HG02610 (cell line): ENCODE data around the gene SMPD3.
"Not testable (repeated sequence)": the region's sequence is repeated elsewhere in the genome, so short reads cannot be mapped to it uniquely, and the experiment has no call there.

Experiments
- ATAC-seq: cut with Tn5 transposase; IDR thresholded peaks from one replicate; pipeline ENCODE4 v1.9.1; 2021; ENCODE audit warnings: mild to moderate bottlenecking, moderate library complexity; ENCODE audit not compliant: unreplicated experiment

SMPD3 gene

DNA sequence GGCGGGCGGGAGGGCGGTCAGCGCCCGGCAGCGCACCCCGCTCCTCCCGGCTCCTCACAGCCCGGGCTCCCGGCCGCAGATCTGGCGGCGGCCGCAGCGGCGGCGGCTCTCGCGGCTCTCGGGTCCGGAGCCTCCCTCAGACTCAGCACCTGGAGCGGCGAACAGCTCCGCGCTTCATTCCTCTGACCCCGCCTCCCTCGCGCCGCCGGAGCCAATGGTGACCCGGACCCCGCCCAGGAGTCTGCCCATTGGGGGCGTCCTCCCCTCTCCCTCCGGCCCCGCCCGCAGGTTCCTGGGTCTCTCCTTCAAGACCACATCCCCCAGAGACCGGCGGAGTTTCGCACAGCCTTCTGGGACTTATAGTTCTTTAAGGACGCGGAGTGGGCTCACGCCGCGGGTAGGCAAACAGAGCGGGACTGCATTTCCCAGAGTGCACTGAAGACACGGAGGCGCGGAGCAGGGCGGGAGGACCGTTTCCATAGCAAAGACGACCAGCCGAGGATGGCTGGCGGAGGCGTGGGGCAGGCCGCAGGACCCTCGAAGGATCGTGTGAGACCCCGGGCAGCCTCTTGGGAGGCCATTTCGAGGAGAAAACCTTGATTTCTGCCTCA is at the start of gene SMPD3:
TSS of gene SMPD3 (minus strand) at position 149 of the 611 bp plus-strand sequence. CDS start 76,327 bp downstream, outside the sequence.
- peak; percentile 88 for ATAC-seq

DNA sequence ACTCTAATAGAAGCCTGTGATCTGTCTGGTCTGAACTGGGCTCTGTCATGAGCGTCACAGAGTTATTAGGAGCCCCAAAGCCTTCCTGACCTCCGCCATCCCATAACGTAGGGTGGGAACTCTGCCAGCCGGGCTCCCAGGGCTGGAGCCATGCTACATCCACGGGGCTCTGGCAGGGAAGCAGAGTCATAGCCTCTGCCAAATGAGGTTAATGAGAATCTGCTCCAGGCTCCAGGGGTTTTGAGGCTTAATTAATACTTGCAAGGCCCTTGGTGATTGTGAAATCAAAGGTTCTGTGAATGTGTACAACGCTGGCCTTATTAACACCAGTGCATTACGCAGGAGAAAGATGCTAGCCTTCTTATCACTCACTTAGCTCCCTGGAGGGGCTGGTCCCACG is 48.4 kb upstream of the SMPD3 start:
- ATAC-seq: no peak

DNA sequence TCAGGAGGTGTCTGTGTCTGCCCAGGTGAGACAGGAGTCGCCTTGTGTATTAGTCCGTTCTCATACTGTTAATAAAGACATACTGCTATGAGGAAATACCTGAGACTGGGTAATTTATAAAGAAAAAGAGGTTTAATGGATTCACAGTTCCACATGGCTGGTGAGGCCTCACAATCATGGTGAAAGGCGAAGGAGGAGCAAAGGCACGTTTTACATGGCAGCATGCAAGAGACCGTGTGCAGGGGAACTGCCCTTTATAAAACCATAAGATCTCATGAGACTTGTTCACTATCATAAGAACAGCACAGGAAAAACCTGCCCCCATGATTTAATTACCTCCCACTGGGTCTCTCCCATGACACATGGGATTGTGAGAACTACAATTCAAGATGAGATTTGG is 46.0 kb upstream of the SMPD3 start:
- ATAC-seq: not testable (repeated sequence)

DNA sequence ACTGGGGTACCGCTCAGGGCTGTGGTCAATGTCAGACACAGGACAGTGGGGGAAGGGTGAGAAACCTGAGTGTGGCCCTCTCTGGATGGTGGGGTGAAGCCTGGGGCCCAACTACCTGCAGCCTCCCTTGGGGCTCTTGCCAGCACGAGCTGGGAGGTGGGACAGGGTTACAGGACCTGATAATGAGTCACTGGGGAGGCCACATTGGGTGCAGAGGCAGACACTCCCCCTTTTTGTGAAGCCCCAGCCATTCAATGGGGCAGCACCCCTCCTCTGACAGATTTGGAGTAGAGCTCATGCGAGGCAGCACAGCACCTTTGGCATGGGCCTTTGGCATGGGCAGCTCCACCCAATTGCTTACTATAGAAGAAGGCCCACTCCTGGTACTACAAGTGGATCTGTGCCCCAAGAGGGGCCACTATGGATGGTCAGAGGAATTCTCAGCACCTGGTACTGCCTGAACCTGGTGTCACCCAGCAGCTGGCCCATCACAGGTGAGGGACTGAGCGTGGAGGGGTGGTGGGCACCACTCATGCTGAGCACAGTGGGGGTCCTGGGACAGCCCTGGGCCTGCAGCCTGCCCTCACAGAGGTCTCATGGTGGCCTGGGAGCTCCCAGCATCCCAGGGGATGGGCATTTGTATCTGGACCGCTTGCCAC is 45.2 kb upstream of the SMPD3 start:
- ATAC-seq: no peak

DNA sequence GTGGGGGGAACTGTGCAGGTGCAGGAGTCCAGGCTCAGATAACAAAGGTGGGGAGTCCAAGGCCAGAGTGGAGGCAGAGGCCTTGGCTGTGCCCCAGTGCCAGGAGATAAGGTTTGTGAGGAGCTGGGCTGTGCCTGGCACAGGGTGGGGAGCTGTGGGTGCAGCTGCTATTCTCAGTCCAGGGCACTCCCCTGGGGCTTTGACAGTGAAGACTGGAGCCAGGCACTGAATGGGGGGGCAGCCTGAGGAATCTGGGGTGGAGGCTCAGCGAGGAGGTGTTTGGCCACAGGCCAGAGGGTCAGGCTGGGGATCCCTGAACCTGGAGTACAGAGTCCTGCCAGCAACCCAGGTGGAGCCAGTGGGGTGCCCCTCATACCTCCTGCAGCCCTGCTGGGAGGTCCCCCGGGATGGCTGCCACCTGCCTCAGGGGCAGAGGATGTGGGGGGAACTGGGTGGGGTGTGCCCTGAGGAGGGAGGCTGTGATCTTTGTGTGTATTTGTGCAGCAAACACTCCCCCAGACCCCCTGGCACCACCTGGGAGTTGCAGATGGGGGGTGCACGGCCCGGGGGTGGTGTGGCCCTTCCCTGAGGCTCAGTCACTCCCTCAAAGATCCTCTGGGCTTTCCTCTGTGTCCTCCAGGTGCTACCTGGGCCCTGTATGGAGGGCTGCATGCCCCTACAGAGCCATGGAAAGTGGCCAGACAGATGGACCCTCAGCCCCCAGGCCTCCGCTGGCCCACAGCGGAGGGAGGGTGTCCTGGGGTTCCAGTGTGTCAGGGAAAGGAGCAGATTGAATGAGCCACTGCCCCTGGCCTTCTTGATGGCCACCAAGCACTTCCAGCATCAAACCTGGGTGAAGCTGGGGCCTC is 44.5 kb upstream of the SMPD3 start:
- ATAC-seq: no peak

DNA sequence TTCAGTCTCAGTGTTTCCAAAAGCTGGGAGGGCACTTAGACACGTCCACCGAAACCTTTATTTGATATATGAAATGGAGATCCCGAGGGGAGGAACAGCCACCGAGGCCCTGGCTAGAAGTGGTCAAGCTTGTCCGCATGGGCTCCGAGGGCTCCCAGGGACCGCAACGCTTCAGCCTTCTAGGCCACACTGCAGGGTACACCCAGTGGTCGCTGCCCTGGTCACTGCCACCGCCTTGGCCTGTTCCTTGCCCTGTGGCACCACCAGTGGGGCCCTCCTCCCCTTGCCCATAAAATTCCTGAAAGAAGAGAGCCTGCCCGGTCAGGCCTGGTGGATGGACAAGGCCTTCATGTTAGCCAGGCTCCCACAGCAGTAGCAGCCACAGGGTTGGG is 43.8 kb upstream of the SMPD3 start:
- no peak for ATAC-seq

DNA sequence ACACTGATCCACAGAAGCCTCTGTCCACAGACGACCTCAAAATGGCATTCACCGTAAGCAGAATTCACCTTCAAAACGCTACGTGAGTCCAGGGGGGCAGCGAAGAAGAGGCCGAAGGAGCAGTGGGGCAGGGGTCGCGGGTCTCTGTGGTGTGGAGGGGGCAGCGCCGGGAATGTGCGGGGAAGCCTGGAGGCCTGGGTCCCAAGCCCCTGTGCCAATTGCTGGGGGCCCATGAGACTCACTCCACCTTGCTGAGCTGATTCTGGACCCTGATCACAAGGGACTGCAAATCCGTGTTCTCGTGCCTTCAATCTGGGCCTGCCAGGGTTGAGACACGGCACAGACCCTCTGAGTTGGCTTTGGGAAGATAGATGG is 43.3 kb upstream of the SMPD3 start:
- ATAC-seq: no peak

DNA sequence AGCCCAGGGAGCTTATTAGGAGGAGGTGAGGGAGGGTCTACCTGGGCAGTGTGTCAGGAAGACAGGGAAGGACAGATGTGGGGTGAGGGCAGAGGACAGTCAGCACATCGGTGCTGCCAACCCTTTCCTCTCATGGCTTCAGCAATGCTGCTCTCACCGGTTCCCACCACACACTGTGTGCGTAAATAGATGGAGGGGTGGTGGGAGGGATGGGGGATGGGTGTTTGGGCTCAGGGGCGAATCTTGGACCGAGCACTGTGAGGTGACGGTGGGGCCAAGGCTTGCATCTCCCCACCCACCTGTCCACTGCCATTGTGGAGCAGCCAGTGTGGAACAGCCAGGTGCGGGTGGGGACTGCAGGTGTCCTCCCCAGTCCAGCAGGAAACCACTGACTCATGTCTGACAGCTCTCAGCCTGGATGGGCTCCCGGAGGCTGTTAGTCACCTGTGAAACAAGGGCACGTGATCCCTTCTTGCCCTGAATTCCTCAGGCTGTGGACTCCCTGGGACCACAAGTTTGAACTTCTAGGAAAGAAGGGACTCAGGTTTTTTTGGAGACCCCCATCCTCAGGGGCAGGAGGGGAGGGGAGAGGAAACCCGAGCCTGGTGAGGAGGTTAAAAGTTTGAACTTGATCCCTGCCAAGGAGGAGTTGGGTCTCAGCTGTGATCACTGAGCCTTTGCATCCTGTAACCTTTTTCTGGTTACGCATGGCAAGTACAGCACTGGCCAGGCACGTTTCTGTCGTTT is 42.7 kb upstream of the SMPD3 start:
- ATAC-seq: no peak

DNA sequence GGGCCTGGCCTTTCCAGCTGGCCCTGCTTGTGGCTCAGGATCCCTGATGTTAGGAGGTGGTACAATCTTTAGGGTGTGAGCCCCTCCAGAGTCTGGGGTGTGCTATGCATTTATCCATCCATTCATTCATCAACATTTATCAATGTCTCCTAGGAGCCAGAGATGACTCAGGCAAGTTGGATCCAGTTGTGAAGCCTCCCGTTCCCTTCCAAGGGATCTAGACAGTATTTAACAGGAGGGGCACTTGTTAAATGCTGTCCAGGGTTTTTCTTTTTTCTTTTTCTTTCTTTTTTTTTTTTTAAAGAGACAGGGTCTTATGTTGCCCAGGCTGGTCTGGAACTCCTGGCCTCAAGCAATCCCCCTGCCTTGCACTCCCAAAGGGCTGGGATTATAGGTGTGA is 42.0 kb upstream of the SMPD3 start:
- no peak for ATAC-seq

DNA sequence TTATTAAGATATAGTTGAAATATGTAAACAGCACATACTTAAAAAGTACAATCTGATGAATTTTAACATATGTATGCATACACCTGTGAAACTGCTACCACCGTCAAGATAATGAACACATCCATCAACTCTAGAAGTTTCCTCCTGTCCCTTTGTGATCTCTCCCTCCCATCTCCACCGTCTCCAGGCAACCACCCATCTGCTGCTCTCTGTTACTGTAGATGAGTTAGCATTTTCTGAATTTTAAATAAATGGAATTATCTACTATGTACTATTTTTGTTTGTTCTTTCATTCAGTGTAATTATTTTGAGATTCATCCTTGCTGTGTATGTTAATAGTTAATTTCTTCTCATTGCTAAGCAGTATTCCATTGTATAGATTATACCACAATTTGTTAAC is 40.2 kb upstream of the SMPD3 start:
- no peak for ATAC-seq

DNA sequence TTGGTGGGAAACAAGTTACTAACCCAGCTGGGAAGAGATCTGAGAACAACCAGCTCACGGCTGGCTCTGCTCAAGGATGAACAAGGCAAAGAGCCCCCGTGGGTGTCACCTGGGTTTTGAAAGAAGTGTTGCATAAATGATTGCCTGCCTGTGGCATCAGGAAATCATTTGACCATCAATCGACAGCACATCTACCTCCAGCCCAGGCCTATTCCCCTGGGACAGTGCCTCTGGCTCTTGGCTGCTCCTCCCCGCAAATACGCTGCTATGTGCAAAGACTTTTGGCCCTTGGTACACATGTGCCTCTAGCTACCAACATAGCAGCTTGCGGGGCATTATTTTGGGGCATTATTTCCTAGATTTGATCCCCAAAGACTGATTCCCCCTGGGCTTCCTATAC is 39.4 kb upstream of the SMPD3 start:
- no peak for ATAC-seq

DNA sequence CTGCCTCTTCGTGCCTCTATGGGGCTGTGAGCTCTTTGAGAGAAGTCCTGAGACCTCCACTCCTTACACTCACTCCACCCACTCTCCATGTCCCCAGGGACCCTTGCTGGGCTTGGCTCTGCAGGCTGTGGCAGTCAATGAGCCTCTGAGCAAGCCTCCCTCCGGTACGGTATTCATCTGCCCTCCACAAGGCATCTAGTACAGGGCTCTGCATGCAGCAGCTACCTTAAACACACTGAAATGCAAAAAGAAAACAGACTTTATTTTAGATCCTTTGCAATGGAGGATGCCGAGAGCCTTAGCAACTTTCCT is 38.9 kb upstream of the SMPD3 start:
- no peak for ATAC-seq

DNA sequence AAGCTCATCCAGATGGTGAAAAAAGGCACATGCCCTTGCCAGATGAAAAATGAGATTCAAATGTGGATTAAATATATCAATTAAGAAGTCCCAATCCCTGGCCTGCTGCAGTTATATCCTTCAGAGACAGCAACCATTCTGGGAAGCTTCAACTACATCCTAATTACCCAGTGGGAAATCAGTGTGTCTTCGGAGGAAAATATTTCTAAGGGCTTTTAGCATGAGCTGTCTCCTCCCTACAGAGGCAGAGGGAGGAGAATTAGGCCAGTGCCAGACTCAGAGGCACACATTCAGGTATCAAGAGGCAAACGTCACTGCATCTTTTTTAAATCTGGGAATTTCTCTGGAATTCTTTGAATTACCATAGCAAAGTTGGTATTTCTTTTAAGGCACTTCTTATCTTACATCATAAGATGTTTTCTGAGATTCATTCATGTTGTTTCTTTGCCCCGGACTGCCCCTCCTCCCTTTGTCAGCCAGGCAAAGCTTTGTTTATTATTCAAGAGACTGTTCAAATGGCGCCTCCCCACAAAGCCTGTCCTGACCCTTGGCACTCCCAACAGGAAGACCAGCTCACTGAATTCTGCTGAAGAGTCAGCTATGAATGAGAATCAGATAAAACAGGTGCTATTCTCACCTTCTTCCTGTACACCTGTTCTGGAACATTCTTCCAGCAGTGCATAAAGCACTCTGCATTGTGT is 38.3 kb upstream of the SMPD3 start:
- ATAC-seq: no peak

DNA sequence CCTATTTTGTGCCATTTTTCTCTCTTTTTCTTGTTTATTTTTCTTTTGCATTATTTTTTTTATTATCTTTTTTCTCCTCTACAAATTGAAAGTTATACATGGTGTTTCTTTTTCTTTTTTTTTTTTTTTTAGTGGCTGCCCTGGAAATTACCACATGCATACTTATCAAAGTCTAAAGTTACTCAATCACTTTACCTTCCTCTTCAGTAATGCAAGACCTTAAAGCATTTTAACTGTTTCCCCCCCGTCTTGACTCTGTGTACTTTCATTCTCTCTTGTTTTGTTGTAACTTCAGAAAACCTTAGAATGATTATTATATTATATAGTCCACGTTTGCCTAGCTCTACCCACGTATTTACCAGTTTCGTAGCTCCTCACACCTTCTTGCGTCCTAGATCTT is 33.3 kb upstream of the SMPD3 start:
- no peak for ATAC-seq

DNA sequence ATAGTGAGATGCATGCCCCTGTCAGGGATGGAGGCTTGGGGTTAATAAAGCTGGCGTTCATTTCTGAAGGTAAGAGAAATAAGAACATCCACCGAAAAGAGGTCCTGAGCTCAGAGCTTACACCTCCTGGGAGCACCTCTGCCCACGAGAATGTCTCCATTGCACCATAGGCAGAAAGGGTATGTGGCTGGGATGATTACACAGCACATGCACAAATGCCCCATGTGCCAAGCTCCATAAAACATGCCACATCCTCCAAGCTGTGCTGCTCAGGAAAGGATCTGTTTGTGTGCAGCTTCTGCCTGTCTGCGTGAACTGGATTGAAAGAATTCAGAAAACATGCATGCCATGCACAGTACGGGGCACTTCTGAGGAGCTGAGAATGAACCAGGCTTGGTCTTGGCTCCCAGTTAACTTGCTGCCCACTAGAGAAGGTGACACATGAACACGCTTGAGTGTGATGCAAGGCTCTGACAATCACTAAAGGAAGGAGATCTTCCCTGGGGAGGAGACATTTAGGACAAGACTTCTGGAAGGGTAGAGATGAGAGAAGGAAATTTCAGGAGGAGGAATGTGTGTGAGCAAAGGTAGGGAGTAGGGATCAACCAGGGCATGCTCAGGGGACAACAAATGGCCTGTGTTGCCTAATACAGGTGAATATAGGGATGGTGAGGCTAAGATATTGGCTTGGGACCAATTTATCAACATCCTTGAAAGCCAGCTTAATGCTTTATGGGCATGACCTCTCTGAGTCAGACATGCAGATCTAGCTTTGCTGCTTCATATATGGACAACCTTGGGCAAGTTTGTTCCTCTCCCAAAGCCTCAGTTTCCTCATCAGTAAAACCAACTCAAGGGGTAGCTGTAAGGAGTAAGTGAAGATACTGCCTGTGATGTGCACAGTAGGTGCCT is 32.0 kb upstream of the SMPD3 start:
- ATAC-seq: no peak

DNA sequence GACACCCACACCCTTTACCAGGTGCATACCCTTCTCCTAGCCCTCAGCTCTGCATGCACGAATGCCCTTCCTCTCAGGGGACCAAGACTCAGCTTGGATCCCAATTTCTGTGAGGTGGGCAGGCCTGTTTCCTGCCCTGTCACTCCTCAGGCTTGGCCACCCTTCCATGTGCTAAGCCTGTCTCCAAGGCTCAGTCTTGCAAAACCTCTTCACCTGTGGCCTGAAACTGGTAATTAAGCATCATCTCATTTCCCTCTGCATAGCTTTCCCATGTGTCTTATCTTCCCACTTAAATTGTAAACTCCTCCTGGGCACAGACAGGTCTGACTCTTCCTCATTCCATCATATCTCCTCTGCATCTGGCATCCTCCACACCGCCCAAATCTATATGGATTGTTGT is 31.0 kb upstream of the SMPD3 start:
- ATAC-seq: no peak

DNA sequence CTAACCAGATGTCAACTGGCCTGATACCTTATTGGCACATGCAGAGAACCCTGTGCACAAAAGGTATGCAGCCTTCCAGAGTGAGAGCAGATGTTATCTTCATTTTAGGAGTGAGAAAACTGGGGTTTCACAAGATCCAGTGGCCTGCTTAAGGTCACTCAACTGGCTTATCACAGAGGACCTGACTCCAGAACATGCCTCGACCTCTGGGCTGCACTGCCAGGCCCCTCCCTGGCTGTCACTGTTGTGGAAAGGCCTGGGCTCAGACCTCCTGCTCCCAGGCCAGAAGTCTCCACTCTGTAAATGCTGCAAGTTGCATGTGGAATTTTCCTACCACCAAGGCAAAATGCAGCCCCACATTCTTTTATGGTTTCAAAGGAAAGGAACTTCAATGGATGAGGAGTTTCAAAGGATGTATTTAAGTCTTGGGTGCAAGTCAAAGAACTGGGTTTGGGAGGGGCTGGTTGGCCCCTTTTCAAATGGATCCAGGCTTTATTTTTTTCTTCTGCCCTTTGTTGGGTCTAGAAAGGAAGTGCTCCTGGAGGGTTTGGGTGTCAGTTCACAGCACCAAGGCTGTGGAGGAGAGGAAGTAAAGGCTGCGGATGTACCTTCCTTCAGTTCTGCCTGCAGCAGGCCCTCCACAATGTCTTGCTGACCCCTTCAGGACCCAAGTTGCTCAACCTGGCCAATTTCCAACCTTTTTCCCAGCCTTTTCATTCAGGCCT is 30.4 kb upstream of the SMPD3 start:
- ATAC-seq: no peak

DNA sequence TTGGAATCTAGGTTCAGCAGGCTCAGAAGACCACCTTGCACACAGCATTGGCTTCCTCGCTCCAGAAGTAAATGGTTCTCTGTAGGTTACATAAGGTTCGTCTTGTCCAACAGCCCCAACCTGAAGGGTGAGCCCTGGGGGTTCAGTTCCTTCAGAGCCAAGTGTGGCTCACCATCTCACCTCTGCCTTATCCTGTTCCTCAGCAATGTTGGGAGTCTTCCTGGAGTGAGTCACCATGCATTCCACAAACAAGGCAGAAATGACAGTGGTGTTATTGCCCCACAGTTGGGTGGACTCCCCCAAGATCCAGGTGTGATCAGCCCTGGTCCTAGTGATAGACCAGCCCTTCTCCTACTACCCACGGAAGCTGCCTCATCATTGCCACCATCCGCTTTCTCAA is 26.8 kb upstream of the SMPD3 start:
- no peak for ATAC-seq

DNA sequence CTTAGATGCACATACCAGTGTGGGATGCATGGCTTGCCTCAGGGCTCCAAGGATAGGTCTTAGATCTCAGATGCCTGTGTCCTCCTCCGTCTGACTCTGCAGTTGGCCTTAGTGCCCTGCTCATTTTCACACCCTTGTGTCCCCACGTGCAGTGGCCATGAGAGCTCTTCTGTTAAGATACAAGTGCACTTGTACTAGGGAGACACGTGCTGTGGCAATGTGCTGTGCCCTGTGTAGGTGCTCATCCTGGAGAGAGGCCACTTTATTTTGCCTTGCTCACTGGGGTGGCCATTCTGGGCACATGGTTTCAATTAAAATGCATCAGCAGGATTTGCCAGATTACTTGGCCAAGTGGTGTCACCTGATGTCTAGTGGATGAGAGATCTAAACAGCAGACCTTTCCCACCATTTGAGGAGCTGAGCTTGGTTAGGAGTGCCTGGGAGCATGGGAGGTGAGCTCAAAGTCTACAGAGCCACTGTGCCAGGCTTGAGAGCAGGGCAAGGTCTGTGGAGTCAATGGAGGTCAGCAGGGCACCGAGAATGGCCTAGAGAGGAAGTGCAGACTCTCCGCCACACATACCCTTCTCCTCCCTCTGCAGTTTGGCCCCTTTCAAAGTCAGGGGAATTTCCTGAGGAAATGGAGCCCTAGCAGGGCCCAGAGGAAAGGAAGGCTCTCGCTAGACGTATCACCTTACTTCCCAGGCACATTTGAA is 25.2 kb upstream of the SMPD3 start:
- ATAC-seq: no peak
